ENCODE data around the gene PTTG1. TPM values are rescaled to one million over a fixed set of nuclear protein-coding genes. Genes with fewer than 3 reads are reported as not detected.
A peak's percentile ranks its signal among the peaks of the same experiment; 100 is the strongest.

PTTG1 gene
- total RNA-seq, 4 donors from 2014 or later: 31.7 to 98.9 (median 49.9) TPM

GRCh38 chr5:160399402-160400353 lies 22.0 kb upstream of the PTTG1 start, which contains the start of gene FAM200C:
Gene FAM200C, minus strand, starts transcription at chr5:160400054. Its CDS starts 4,564 bp downstream, at chr5:160395490.
- Histone ChIP-seq H3K36me3 (peaks cover 32% of the 10 kb centered on the region), H3K4me1 (peaks cover 18% of the 10 kb centered on the region), H3K27ac (peak within 1 kb of the TSS; percentile 88), H3K4me3 (peak within 1 kb of the TSS; percentile 74), H3K9me3 (no peaks in the 10 kb centered on the region), H3K27me3 (no peaks in the 10 kb centered on the region)
- peak in 1 of 2 donors; percentile 72 for TF ChIP-seq POLR2A (IDR thresholded peaks at IDR 0.05)
- peak in 2 of 3 donors; percentile 74 to 82 for TF ChIP-seq POLR2AphosphoS5 (IDR thresholded peaks at IDR 0.05)
- no peak for TF ChIP-seq CTCF (IDR thresholded peaks at IDR 0.05)
- WGBS: under 1% methylated on average over 23 of the region's 41 CpGs
- peak; percentile 94 to 95 for DNase-seq (ENCODE audit: low spot score in 2 of 2)

GRCh38 chr5:160418561-160419457 lies 2.8 kb upstream of the PTTG1 start, which contains the start of gene SLU7:
Gene SLU7, minus strand, starts transcription at chr5:160419081. Its CDS starts 3,787 bp downstream, at chr5:160415294.
- peak; percentile 97 for DNase-seq (ENCODE audit: low spot score in 2 of 2)
- Histone ChIP-seq H3K9me3 (no peaks in the 10 kb centered on the region), H3K4me1 (peaks cover 58% of the 10 kb centered on the region), H3K27me3 (no peaks in the 10 kb centered on the region), H3K27ac (peak within 1 kb of the TSS; percentile 86), H3K4me3 (peak within 1 kb of the TSS; percentile 72), H3K36me3 (peaks cover 18% of the 10 kb centered on the region)
- under 1% methylated on average over 46 of the region's 48 CpGs for WGBS
- peak; percentile 44 to 76 for TF ChIP-seq POLR2A (IDR thresholded peaks at IDR 0.05)
- TF ChIP-seq POLR2AphosphoS5 (IDR thresholded peaks at IDR 0.05): peak; percentile 37 to 78 (median 44)
- TF ChIP-seq CTCF (IDR thresholded peaks at IDR 0.05): no peak

GRCh38 chr5:160419458-160420330 lies 2.0 kb upstream of the PTTG1 start:
- Histone ChIP-seq H3K27me3 (no peaks in the 10 kb centered on the region), H3K27ac (peak overlapping the region; percentile 86), H3K4me1 (peaks cover 59% of the 10 kb centered on the region), H3K36me3 (peaks cover 10% of the 10 kb centered on the region), H3K9me3 (no peaks in the 10 kb centered on the region), H3K4me3 (peak overlapping the region; percentile 72)
- DNase-seq (ENCODE audit: low spot score in 2 of 2): no peak
- TF ChIP-seq POLR2A (IDR thresholded peaks at IDR 0.05): no peak
- no peak for TF ChIP-seq EP300 (IDR thresholded peaks at IDR 0.05)
- no peak for TF ChIP-seq CTCF (IDR thresholded peaks at IDR 0.05)
- no peak for TF ChIP-seq POLR2AphosphoS5 (IDR thresholded peaks at IDR 0.05)
- 39% methylated on average over 11 of the region's 11 CpGs for WGBS

- TF ChIP-seq POLR2A (IDR thresholded peaks at IDR 0.05) (no peak), POLR2AphosphoS5 (IDR thresholded peaks at IDR 0.05) (no peak), EP300 (IDR thresholded peaks at IDR 0.05) (no peak), CTCF (IDR thresholded peaks at IDR 0.05) (no peak)
- Histone ChIP-seq H3K36me3 (peaks cover 5% of the 10 kb centered on the region), H3K4me1 (peaks cover 59% of the 10 kb centered on the region), H3K27me3 (no peaks in the 10 kb centered on the region), H3K27ac (no peak overlapping the region), H3K9me3 (no peaks in the 10 kb centered on the region), H3K4me3 (no peak overlapping the region)
- no peak for DNase-seq (ENCODE audit: low spot score in 2 of 2)
These were observed 1.4 kb upstream of the PTTG1 start for GRCh38 chr5:160420331-160420610.
